ENCODE data around the gene SPNS2.

DNA sequence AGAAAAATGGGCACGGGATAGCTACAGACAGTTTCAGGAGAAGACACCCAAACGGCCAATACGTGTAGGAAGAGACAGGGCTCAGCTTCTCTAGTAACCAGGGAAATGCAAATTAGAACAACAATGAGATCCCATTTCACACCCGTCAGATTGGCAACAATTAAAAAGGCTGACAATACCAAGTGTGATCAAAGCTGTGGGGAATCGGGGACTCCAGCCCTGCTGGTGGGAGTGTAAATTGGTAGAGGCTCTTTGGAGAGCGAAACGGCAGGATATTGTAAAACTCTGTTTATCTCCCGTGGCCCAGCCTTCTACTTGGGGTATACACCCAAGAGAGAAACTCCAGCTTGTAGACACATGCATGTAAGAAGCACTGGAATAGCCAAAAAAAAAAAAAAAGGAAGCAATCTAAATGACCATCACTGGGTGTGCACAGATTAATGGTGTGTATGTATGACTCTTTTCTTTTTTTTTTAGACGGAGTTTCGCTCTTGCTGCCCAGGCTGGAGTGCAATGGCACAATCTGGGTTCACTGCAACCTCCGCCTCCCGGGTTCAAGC, 29.0 kb downstream of the SPNS2 start:
- TF ChIP-seq EZH2 (IDR thresholded peaks at IDR 0.05; ENCODE audit: insufficient read depth, poor library complexity, severe bottlenecking) (no peak), EZH2phosphoT487 (IDR thresholded peaks at IDR 0.05; ENCODE audit: insufficient read depth, low read depth) (no peak)

Measured in GM23248 (cell line).